H54 (cell line): Measurements from ENCODE around the gene ZMYM1.

Experiments used
- DNase-seq: peaks from one replicate; pipeline ENCODE4 v3.0.0; 2011; ENCODE audit warnings: low spot score, mixed read lengths; ENCODE audit not compliant: insufficient read length
- FAIRE-seq: peaks from 3 replicates; lab custom pipeline; 2011; peaks lifted over from hg19 to GRCh38; lab: Jason Lieb, UNC
- POLR2A ChIP-seq: IDR thresholded peaks from 2 replicates; pipeline ENCODE4 v1.6.1; 2011; ENCODE audit warnings: low read depth, mild to moderate bottlenecking, low read length

Gene ZMYM1

DNA sequence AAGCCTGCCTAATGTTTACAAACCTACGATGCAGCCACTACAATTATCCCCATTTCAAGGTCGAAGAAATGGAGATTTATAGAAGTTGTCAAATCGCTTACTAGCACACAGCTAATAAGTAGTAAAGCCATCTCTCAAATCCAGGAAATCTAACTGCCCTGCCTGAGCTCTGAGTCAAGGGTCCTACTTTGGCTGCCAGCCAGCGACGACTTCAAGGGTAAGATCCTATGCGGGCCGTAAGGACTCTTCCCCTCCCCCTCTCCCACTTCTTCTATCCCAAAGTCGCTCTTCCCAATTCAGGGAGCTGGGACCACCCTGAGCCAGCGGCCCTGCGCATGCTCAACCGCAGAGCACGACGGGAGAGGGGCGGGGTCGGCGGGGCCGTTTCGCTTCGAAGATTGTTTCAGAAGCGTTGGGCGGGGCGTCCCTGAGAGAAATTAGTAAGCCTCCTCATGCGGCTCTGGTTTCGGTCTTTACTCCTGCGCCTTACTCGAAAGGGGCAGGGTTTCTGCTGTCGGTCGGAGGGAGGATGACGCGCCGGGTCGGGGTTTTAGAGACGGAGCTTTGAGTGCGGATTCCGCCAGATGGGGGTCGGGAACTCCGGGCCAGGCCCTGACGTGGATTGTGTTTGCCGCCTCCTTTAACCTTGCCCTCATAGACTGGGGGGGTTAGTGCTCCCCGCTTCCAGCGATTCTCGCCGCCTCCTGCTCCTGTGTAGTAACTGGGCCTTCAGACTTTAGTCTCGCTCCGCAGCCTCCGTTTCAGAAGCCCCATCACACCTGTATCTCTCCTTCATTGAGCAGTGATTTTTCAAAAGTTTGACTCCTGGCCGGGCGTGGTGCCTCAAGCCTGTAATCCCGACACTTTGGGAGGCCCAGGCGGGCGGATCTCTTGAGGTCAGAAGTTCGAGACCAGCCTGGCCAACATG, at the start of gene ZMYM1:
Gene ZMYM1 (plus strand): TSS at position 383 of the 928 bp plus-strand sequence. CDS start 14,603 bp downstream, outside the sequence.
- FAIRE-seq (no peak), DNase-seq (peak; percentile 54)
- peak; percentile 69; the same call in 1 of the 2 replicates for TF ChIP-seq POLR2A

DNA sequence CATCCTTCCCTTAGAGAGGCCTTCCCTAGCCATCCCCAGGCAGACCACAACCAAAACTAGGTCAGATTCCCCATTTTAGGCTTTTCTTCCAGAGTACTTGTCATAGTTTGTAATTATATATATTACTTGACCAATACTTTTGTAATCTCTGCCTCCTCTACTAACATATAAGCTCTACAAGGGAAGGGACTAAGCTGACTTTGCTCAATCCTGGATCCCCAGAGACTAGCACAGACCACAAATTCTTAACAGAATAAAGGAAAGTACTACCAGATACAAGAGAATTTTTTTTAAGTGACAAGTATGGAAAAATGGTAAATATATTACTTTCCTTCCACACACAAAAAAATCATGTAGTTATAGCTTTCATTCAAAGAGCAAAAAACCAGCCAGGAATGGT, 49.4 kb upstream of the ZMYM1 start:
- no peak for DNase-seq

DNA sequence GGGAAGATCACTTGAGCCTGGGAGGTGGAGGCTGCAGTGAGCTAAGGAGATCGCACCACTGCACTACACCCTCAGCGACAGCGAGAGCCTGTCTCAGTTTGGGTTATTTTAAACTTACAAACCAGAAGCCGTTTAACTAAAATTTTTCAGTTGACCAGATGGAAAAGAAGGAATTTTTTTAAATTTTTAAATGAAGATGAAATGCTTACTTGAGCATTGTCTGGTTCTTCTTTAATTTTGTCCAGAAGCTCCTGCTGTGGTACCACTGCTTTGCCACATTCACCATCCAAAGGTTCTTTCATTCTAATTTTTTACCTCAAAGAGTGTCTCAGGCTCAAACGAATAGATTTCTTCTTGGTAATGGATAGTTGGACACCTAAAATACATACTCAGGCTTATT, 48.8 kb upstream of the ZMYM1 start:
- TF ChIP-seq POLR2A = no peak
- FAIRE-seq (no peak), DNase-seq (no peak)

More for the DNA sequence above, 49.4 kb upstream of the ZMYM1 start:
- FAIRE-seq = no peak
- TF ChIP-seq POLR2A = no peak

DNA sequence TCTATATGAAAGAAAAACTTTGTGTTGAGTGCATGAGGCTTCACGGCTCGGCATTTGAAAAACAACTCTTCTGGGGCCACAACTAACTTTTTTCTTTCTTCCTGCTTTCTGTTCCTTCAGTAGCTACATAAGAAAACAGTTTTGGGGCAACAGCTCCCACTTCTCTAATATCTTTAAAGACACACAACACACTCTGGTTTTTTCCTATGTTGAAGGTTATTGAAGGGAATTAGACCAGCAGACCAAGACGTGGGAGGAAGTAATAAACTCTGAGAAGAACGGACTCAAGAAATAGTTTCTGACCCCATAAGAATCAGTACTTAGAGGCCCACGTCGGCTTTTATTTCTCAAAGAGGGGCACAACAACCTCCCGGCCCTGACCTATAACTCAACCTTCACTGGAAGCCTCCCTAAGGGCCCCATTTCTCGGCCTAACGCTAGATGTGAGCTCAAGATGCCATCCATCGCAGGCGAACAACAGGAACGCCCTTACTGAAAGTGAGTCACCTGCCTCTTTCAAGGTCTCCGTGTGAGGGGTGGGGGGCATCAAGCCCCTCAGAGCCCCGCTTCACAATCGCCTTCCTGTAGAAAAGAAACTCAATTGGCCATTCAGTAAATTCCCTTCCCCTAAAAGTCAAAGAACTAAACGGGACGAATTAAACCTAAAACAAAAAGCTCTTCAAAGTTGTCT, 48.3 kb upstream of the ZMYM1 start:
- DNase-seq (peak; percentile 42), FAIRE-seq (peak; percentile 83)
- no peak for TF ChIP-seq POLR2A

DNA sequence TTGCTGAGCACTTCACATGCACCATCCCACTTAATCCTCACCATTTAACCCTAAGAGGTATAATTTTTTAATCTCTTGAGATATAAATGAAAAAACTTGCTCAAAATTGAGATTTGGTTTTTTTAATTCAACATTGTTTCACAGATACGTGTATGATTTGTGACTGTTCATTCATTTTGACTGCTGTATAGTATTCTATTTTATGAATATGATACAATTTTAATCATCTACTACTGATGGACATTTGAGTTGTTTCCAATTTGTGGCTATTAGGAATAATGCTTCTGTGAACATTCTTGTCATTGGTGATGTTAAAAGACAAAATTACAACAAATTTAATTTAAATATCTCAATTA, 46.8 kb upstream of the ZMYM1 start:
- TF ChIP-seq POLR2A = no peak
- FAIRE-seq = no peak
- no peak for DNase-seq

DNA sequence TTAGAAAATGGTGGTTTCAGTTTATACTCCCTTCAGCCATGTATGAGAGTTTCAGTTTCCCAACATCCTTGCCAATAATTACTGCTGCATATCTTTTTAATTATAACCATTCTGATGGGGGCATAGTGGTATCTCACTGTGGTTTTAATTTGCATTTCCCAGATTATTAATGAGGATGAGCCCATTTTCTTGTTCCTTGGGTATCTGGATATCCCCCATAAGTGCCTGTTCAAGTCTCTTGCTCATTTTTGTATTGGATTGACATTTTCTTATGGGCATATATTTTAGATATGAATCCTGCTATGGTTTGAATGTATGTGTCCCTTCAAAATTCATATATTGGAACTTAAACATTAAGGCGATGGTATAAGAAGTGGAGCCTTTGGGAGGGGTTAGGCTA, 45.8 kb upstream of the ZMYM1 start:
- no peak for TF ChIP-seq POLR2A
- FAIRE-seq (no peak), DNase-seq (no peak)

DNA sequence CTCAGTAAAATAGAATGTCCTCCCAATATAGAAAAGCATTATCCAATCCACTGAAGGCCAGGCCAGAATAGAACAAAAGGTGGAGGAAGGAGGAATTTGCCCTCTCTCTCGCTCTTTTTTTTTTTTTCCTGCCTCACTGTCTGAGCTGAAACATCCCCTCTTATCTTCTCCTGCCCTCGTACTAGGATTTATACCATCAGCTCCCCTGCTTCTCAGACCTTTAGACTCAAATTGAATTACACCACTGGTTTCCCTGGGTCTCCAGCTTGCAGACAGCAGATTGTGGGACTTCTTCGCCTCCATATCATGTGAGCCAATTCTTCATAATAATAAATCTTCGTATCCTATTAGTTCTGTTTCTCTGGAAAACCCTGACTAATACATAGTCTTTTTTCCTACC, 42.6 kb upstream of the ZMYM1 start:
- DNase-seq (no peak), FAIRE-seq (no peak)
- TF ChIP-seq POLR2A = no peak

DNA sequence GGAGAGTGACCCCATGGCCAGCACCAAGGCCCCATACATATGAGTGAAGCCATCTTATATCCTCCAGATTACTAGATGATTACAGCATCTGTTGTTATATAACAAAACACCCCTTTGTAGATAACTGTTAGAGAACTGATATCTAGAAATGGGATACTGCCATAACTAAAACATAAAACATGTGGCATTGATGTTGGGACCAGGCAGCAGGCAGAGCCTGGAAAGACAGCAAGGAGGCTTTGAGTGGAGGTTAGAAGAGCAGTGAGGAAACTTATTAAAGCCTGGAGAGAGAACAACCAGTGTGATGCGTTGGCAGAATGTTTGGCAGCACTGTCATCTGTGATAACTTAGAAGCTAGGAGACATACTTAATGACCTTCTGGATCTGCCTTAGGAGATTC, 42.0 kb upstream of the ZMYM1 start:
- DNase-seq (no peak), FAIRE-seq (no peak)
- no peak for TF ChIP-seq POLR2A

DNA sequence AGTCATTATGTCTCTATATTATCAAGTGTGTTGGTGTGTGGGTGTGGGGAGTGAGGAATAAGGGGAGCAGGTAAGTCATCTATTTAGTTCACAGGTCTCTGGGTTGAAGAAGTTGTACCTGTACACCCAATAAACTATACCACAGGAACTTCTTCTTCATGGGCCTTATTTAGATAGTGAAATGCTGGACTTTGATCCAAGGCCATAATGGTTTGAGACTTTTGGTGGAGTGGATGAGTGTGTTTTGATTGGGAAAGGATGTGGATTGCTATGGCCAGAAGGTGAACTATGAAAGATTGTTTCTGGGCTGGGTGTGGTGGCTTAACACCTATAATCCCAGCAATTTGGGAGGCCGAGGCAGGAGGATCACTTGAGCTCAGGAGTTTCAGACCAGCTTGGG, 40.5 kb upstream of the ZMYM1 start:
- DNase-seq (no peak), FAIRE-seq (no peak)
- no peak for TF ChIP-seq POLR2A

DNA sequence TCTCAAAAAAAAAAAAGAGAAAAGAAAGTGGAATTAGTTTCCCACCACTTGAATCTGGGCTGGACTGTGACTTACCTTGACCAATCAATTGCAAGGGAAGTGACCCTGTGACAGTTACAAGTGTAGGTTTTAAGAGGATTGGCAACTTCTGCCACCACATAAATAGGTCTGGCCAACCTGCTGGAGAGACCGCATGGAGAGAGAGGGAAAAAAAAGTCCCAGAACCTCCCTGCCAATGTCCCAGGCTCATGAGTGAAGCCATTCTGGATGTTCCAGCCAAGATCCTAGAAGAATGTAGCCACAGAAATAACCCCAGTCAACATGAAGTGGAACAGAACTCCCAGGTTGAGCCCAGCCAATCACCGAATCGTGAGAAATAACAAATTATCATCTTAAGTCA, 35.7 kb upstream of the ZMYM1 start:
- DNase-seq (no peak), FAIRE-seq (no peak)
- no peak for TF ChIP-seq POLR2A

DNA sequence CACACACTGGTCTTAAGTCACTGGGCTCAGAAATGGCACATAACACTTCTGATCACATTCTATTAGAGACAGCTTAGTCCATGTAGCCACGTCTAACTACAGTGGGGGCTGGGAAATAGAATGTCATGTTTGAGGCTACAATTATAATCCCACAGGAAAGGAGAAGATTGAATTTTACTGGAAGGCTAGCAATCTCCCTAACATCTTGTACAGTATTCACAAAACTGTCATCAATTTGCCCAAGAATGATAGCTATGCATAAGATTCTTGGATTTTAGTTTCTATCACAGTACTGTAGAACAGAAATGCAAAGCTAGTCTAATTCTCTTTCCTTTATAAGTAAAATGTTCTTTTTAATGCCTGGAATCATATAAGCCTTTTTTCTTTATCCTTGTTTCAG, 34.8 kb upstream of the ZMYM1 start:
- TF ChIP-seq POLR2A = no peak
- FAIRE-seq (no peak), DNase-seq (no peak)

DNA sequence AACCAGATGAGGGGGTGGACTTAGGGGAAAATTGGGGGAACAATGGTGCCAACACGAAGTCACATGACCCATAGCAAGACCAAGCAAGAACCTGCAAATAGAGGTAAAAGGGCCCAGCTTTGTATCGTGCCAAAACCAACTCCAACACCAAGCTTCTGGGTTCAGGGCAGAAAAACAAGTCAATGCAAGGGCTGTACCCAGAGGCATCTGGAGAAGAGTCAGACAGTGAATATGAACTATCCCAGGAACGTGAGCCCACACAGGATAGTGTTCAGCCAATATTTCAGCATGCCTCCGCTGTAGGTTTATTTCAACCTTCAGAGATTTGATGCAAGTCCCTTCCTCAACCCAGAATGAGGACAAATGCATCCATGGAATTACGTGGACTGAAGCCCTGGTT, 32.5 kb upstream of the ZMYM1 start:
- DNase-seq (no peak), FAIRE-seq (peak; percentile 11)
- TF ChIP-seq POLR2A = no peak

DNA sequence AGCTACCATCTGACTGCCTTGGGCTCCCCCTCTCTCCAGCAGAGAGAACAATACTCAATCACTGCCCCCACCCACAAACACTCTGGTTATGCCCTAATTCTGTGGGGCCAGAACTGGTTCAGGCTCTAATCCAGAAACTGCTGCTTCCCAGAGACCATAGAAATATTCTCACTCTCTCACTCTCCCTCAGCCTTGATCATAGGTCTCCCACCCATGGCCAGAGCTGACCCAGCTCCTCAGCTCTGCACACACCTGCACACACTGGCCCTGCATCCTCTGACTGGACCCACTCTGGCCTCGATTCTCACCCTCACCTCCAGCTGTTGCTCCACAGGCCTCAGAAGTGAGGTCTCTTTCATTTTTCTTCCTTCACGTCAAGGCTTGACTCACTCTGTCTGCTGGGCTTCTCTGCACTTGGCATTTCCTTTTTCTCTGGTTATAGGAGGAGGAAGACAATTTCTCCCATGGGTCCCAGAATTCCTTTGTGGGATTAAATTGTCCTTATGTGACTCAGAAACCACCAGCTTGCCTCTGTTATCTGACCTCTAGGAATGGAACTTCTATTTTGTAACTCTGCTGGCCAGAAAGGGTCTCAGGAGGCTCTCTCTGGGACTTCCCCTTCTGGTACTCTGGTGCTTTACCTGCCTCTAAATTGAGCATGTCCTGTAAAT, 31.9 kb upstream of the ZMYM1 start:
- FAIRE-seq (peak; percentile 85), DNase-seq (no peak)
- TF ChIP-seq POLR2A = peak; percentile 22; the same call in 1 of the 2 replicates

DNA sequence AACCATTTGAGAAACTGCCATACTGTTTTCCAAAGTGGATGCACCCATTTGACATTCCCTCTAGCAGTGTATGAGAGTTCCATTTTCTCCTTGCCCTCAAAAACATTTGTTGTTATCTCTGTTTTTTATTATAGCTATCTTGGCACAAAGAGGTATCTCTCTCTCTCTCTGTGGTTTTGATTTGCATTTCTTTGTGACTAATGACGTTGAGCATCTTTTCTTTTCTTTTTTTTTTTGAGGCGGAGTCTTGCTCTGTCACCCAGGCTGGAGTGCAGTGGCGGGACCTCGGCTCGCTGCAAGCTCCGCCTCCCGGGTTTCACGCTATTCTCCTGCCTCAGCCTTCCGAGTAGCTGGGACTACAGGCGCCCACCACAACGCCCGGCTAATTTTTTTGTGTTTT, 30.1 kb upstream of the ZMYM1 start:
- FAIRE-seq (no peak), DNase-seq (no peak)
- TF ChIP-seq POLR2A = no peak
